Astrocyte (in vitro differentiated cells and primary cell): Measurements from ENCODE around the gene SUV39H2. TPM values are rescaled to one million over a fixed set of nuclear protein-coding genes. Genes with fewer than 3 reads are reported as not detected.
A peak's percentile ranks its signal among the peaks of the same experiment; 100 is the strongest.

Experiments
- DNase-seq: peaks from one replicate; pipeline ENCODE4 v3.0.0-alpha.2; 2010; ENCODE audit warnings: low read depth
- FAIRE-seq: peaks from 2 replicates; lab custom pipeline; 2011; peaks lifted over from hg19 to GRCh38; lab: Jason Lieb, UNC
- H2AFZ ChIP-seq: 2 replicates; pipeline ENCODE4 v1.6.0; 2012; ENCODE audit warnings: low read depth, low read length, inconsistent platforms
- H3K27ac ChIP-seq: 2 replicates; pipeline ENCODE4 v1.5.1; 2011; ENCODE audit warnings: low read depth, low read length, inconsistent platforms
- H3K27me3 ChIP-seq: 2 replicates; pipeline ENCODE4 v1.6.0; 2011; ENCODE audit warnings: low read length, inconsistent platforms; ENCODE audit not compliant: insufficient read depth
- H3K36me3 ChIP-seq: 2 replicates; pipeline ENCODE4 v1.5.1; 2011; ENCODE audit warnings: low read length, inconsistent platforms; ENCODE audit not compliant: insufficient read depth
- H3K4me1 ChIP-seq: 2 replicates; pipeline ENCODE4 v1.5.1; 2011; ENCODE audit warnings: low read length, inconsistent platforms; ENCODE audit not compliant: insufficient read depth
- H3K4me2 ChIP-seq: 2 replicates; pipeline ENCODE4 v1.6.0; 2012; ENCODE audit warnings: low read length, inconsistent platforms
- H3K4me3 ChIP-seq: 2 replicates; pipeline ENCODE4 v1.5.1; 2011; ENCODE audit warnings: low read depth, mild to moderate bottlenecking, low read length, inconsistent platforms; ENCODE audit not compliant: insufficient read depth
- H3K79me2 ChIP-seq: 2 replicates; pipeline ENCODE4 v1.6.0; 2012; ENCODE audit warnings: mild to moderate bottlenecking, low read length, inconsistent platforms; ENCODE audit not compliant: insufficient read depth
- H3K9ac ChIP-seq: 2 replicates; pipeline ENCODE4 v1.6.0; 2012; ENCODE audit warnings: mild to moderate bottlenecking, low read length, inconsistent platforms
- H3K9me3 ChIP-seq: 2 replicates; pipeline ENCODE4 v1.5.1; 2012; ENCODE audit warnings: low read depth, mild to moderate bottlenecking, low read length, inconsistent platforms; ENCODE audit not compliant: insufficient read depth
- H4K20me1 ChIP-seq: 2 replicates; pipeline ENCODE4 v1.6.0; 2012; ENCODE audit warnings: low read length, inconsistent platforms; ENCODE audit not compliant: insufficient read depth
- H3K27ac Mint-ChIP-seq: one replicate; pipeline ENCODE4 v1.8.0; 2021; ENCODE audit warnings: mild to moderate bottlenecking, mixed read lengths; ENCODE audit not compliant: unreplicated experiment
- H3K27me3 Mint-ChIP-seq: one replicate; pipeline ENCODE4 v1.8.0; 2021; ENCODE audit warnings: low read depth, mixed read lengths; ENCODE audit not compliant: unreplicated experiment
- H3K36me3 Mint-ChIP-seq: one replicate; pipeline ENCODE4 v1.8.0; 2021; ENCODE audit warnings: low read depth, mixed read lengths; ENCODE audit not compliant: unreplicated experiment
- H3K4me1 Mint-ChIP-seq: one replicate; pipeline ENCODE4 v1.8.0; 2021; ENCODE audit warnings: low read depth, mixed read lengths; ENCODE audit not compliant: unreplicated experiment
- H3K4me3 Mint-ChIP-seq: one replicate; pipeline ENCODE4 v1.8.0; 2021; ENCODE audit warnings: mild to moderate bottlenecking, moderate library complexity, mixed read lengths; ENCODE audit not compliant: unreplicated experiment
- H3K9me3 Mint-ChIP-seq: one replicate; pipeline ENCODE4 v1.8.0; 2021; ENCODE audit warnings: mild to moderate bottlenecking, mixed read lengths; ENCODE audit not compliant: unreplicated experiment
- CTCF ChIP-seq: IDR thresholded peaks from 2 replicates; pipeline ENCODE4 v1.5.1; 2011; ENCODE audit warnings: low read depth, mild to moderate bottlenecking, inconsistent platforms, low read length, moderate library complexity; ENCODE audit not compliant: insufficient read depth
- EZH2 ChIP-seq: IDR thresholded peaks from 2 replicates; pipeline ENCODE4 v1.6.1; 2012; ENCODE audit warnings: mild to moderate bottlenecking, low read length, inconsistent platforms; ENCODE audit not compliant: insufficient read depth
- total RNA-seq: library from RNA; stranded (reverse); gene quantifications from 2 replicates; pipeline ENCODE4 v1.2.1, GENCODE V29; 2021

Gene SUV39H2
- total RNA-seq, 1 donor from 2014 or later, result 10.6 TPM

GRCh38 chr10:14904316-14904732 is 25.7 kb downstream of the SUV39H2 start:
- Mint-ChIP-seq H3K4me1 (no peaks in the 10 kb centered on the region), H3K36me3 (peaks cover 21% of the 10 kb centered on the region), H3K4me3 (no peak overlapping the region), H3K9me3 (no peaks in the 10 kb centered on the region), H3K27ac (no peak overlapping the region), H3K27me3 (no peaks in the 10 kb centered on the region)
- no peaks in the 10 kb centered on the region for H3K4me1 ChIP-seq
- no peaks in the 10 kb centered on the region for H4K20me1 ChIP-seq
- TF ChIP-seq EZH2, result no peak
- peak; percentile 56 for TF ChIP-seq CTCF
- H3K27ac ChIP-seq, result no peak overlapping the region
- no peak overlapping the region for H3K4me3 ChIP-seq
- H3K36me3 ChIP-seq, result peaks cover 26% of the 10 kb centered on the region
- H3K27me3 ChIP-seq, result no peaks in the 10 kb centered on the region
- no peak overlapping the region for H2AFZ ChIP-seq
- DNase-seq, result no peak
- H3K9ac ChIP-seq, result no peak overlapping the region
- no peak overlapping the region for H3K4me2 ChIP-seq
- H3K79me2 ChIP-seq, result no peaks in the 10 kb centered on the region
- peak; percentile 39 for FAIRE-seq
- H3K9me3 ChIP-seq, result no peaks in the 10 kb centered on the region

GRCh38 chr10:14904864-14905263 is 26.2 kb downstream of the SUV39H2 start:
- TF ChIP-seq EZH2 (no peak), CTCF (no peak)
- H3K36me3 Mint-ChIP-seq, result peaks cover 21% of the 10 kb centered on the region
- no peak for FAIRE-seq
- H3K27ac ChIP-seq, result no peak overlapping the region
- H2AFZ ChIP-seq, result no peak overlapping the region
- H4K20me1 ChIP-seq, result no peaks in the 10 kb centered on the region
- no peaks in the 10 kb centered on the region for H3K9me3 ChIP-seq
- no peak overlapping the region for H3K9ac ChIP-seq
- no peak overlapping the region for H3K27ac Mint-ChIP-seq
- H3K4me3 Mint-ChIP-seq, result no peak overlapping the region
- H3K27me3 Mint-ChIP-seq, result no peaks in the 10 kb centered on the region
- no peaks in the 10 kb centered on the region for H3K4me1 Mint-ChIP-seq
- no peaks in the 10 kb centered on the region for H3K79me2 ChIP-seq
- no peak overlapping the region for H3K4me2 ChIP-seq
- no peak overlapping the region for H3K4me3 ChIP-seq
- no peaks in the 10 kb centered on the region for H3K9me3 Mint-ChIP-seq
- DNase-seq, result no peak
- no peaks in the 10 kb centered on the region for H3K4me1 ChIP-seq
- peaks cover 30% of the 10 kb centered on the region for H3K36me3 ChIP-seq
- no peaks in the 10 kb centered on the region for H3K27me3 ChIP-seq

- Mint-ChIP-seq H3K36me3 (peaks cover 26% of the 10 kb centered on the region), H3K27me3 (no peaks in the 10 kb centered on the region), H3K9me3 (no peaks in the 10 kb centered on the region), H3K27ac (no peak overlapping the region), H3K4me3 (no peak overlapping the region), H3K4me1 (no peaks in the 10 kb centered on the region)
- Histone ChIP-seq H3K27me3 (no peaks in the 10 kb centered on the region), H4K20me1 (no peaks in the 10 kb centered on the region), H3K4me3 (no peak overlapping the region), H3K4me2 (no peak overlapping the region), H2AFZ (no peak overlapping the region), H3K79me2 (no peaks in the 10 kb centered on the region), H3K27ac (no peak overlapping the region), H3K36me3 (peaks cover 38% of the 10 kb centered on the region), H3K4me1 (no peaks in the 10 kb centered on the region), H3K9me3 (no peaks in the 10 kb centered on the region), H3K9ac (no peak overlapping the region)
- FAIRE-seq (no peak), DNase-seq (no peak)
- no peak for TF ChIP-seq EZH2
- TF ChIP-seq CTCF, result no peak
These were observed 27.2 kb downstream of the SUV39H2 start for GRCh38 chr10:14905890-14906289.
